Measurements from ENCODE around the gene METAP1. TPM values are rescaled to one million over a fixed set of nuclear protein-coding genes. Genes with fewer than 3 reads are reported as not detected.
"Not testable (repeated sequence)": the region's sequence is repeated elsewhere in the genome, so short reads cannot be mapped to it uniquely, and the experiment has no call there.

METAP1 gene
- total RNA-seq, 1 donor from 2014 or later: 39.7 TPM

DNA sequence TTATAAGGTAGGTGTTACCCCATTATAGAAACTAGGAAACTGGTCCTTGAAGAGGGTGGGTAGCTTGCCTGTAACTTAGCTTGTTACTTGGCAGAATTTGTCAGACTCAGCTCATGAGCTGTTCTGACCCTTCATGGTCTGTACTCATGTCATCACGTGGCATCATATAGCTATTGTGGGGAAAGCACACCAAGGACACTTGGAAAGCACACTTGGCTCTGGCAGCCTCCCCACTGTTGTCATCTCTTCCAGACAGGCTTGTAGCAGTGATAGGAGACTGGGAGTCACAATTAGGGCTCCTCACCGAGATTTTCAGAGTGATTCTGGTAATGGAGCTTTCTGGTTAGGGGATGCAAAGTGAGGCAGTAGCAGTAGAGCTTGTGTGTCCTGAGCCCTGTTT, 62.7 kb downstream of the METAP1 start:
- no peak for DNase-seq (ENCODE audit: low spot score)

DNA sequence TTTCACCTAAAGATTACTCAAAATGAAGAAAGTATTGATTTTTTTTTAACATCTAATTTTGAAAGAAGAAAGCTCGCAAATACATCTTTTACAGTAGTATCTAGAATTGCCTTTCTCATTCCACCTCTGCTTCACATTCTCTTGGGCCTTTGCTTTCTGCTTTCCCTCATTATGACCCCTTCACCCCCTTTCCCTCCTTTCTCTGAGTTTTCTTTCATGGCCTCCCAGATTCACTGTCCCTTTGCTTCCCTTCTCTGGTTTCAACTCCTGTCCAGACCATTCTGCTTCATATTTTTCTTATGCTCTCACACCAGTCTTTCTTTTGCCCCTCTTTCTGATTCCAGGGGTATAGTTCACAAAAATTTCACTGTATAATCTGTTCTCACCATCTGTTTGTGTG, 64.0 kb downstream of the METAP1 start:
- DNase-seq (ENCODE audit: low spot score): no peak

DNA sequence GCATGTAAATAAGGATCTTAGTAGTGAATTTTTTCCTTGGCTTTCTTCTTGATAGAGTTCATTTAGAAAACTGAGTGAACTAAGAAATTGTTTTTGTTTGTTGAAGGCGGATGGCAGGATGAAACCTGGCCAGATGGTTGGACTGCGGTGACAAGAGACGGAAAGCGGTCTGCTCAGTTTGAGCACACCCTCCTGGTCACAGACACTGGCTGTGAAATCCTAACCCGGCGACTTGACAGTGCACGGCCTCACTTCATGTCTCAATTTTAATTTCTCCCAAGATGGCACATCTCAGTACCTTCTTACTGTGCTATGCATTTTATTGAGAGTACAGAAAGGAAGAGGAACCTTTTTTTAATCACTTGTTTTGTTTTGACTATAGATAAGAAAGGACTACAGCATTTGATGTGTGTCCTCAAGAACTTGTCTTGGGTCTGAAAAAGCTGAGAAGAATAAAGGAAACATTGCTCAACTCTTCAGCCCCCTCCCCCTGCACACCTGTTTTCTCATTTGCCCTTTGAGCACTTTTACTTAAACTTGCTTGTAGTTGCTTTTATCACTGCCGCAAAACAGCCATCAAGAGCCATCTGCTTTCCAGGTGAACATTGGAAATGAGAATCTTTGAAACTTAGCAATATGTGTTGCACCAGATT, 65.7 kb downstream of the METAP1 start:
- DNase-seq (ENCODE audit: low spot score): no peak

DNA sequence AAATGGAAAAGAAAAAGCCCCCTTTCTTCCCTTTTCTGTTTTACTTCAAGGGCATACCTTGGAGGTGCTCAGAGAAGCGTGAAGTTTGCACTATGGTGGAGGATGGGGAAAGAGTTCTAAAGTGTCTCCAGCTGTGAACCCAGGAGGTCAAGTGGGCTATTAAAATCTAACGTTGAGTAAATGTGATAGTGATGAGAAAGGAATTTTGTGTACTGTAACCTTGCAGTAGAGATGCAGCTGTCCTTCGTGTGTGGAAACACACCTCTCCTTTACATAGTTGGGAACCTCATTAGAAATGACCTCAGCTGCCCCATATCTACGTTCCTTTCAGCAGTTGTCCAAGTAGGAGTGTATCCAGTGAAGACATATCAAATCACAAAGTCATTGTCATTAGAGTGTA, 66.6 kb downstream of the METAP1 start:
- no peak for DNase-seq (ENCODE audit: low spot score)

DNA sequence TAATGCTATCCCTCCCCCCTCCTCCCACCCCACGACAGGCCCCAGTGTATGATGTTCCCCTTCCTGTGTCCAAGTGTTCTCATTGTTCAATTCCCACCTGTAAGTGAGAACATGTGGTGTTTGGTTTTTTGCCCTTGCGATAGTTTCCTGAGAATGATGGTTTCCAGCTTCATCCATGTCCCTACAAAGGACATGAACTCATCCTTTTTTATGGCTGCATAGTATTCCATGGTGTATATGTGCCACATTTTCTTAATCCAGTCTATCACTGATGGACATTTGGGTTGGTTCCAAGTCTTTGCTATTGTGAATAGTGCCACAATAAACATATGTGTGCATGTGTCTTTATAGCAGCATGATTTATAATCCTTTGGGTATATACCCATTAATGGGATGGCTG, 70.0 kb downstream of the METAP1 start:
- not testable (repeated sequence) for DNase-seq (ENCODE audit: low spot score)

DNA sequence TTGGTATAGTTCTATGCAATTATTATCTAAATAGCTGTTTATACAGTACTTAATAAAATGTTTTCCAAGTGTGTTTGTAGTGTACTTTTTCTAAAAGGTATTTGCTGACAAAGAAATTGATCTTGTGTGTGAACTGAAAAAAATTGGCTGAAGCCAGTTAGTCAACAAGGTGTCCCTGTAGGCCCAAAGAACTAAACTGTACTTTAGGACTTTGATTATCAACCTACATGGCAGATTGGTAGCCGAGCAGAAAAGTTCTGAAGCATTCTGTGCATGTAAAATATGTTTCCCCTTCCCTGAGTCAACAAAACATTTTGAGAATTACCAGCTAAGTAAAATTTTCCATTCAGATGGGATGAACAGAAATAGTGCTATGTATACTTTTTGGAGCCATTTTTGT, 72.1 kb downstream of the METAP1 start:
- no peak for DNase-seq (ENCODE audit: low spot score)

DNA sequence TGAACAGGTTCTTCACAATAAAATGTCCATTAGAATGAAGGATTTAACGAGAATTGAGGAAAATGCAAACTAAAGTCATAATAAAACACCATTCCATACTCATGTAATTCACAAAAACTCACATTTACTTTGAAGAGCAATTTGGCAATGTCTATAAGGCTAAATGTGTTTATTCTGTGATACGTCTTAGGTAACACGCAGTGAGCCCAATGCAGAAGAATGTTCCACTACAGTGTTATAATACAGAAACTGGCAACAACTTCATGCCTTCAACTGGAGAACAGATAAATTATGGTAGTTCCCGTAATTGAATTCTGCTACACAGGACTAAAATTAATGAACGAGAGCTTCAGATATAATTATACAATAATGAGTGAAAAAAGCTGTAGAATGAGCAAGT, 75.6 kb downstream of the METAP1 start:
- DNase-seq (ENCODE audit: low spot score): no peak

DNA sequence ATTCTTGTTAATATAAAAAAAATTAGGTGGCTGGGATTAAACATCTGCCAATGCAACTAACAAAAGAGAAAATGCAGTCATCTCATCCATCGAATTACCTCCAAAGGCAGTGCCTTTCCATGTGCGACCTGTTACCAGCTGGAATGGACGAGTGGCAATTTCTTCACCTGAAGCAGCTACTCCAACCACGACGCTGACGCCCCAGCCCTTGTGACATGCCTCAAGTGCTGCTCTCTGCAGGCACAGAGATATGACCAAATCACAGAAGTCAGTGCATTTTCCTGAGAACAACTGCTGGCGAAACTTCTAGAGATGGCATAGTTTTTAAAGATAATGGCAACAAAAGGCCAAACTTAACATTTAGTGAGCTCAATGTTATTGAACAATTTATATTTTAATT, 79.3 kb downstream of the METAP1 start:
- DNase-seq (ENCODE audit: low spot score): no peak

DNA sequence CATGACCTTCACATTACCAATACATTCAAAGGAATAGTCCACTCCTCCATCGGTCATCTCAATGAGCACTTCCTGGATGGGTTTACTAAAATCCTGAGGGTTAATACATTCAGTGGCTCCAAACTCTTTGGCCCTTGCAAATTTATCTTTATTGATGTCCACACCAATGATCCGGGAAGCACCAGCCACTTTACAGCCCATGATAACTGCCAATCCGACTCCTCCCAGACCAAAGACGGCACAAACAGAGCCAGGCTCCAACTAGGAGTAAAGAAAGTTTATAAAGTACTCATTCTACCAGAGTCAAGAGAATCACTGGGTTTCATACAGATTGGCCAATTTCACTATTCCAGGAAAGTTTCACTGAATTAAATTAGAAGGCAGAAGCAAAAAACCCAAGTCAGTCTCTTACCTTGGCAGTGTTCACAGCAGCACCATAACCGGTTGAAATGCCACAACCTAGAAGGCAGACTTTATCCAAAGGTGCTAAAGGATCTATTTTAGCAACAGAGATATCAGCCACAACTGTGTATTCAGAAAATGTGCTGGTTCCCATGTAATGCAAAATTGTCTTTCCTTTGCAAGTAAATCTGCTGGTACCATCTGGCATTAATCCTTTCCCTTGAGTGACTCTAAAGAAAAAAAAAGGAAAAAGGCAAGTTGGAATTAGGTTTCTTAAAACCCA, 80.9 kb downstream of the METAP1 start:
- no peak for DNase-seq (ENCODE audit: low spot score)

DNA sequence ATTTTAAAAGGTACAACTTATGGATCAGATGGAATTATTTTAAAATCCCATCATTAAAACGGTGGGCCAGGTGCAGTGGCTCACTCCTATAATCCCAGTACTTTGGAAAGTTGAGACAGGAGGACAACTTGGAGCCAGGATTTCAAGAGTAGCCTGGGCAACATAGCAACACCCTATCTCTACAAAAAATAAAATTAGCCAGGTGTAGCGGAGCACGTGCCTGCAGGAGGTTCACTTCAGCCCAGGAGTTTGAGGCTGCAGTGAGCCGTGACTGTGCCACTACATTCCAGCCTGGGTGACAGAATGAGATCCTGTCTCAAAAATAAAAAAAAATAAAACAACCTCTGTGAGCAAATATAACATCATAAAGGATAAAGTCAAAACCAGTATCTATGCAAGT, 81.7 kb downstream of the METAP1 start:
- no peak for DNase-seq (ENCODE audit: low spot score)

DNA sequence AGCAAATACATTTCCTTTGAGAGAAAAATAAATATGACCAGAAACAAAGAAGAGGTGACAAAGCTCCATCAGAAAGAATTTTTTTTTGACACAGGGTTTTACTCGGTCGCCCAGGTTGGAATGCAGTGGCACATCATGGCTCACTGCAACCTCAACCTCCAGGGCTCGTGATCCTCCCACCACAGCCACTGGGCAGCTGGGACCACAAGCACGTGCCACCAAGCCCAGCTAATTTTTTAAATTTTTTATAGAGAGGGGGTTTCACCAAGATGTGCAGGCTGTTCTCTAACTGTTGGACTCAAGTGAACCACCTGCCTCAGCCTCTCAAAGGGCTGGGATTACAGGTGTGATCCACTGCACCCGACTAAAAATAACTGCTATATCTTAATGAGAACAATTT, 82.8 kb downstream of the METAP1 start:
- DNase-seq (ENCODE audit: low spot score): no peak

DNA sequence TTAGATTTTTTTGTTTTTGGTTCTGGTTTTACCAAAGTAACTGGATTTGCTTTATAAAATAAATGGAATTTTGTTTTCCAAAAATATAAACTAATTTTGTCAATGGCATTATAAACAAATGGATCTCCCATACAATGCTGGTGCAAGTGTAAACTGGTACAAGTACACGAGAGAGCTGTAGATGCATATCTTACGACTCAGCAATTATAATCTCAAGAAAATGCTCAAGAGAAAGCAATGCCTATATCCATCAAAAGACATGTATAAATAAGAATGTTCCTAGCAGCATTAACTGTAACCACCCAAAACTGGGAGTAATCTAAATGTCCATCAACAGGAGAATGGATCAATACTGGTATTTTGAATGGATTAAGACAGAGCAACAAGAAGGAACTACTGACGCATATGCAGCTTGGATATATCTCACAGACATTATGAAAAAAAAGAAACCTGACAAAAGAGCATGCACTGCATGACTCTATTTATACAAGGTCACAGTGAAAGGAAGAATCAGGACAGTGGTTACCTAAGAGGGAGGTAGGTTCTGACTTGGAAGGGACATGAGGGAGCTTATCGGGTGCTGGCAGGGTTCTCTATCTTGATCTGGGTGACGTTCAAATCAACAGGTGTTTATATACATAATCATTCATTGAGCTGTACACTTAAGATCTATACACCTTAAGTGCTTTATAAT, 83.6 kb downstream of the METAP1 start:
- DNase-seq (ENCODE audit: low spot score): no peak

DNA sequence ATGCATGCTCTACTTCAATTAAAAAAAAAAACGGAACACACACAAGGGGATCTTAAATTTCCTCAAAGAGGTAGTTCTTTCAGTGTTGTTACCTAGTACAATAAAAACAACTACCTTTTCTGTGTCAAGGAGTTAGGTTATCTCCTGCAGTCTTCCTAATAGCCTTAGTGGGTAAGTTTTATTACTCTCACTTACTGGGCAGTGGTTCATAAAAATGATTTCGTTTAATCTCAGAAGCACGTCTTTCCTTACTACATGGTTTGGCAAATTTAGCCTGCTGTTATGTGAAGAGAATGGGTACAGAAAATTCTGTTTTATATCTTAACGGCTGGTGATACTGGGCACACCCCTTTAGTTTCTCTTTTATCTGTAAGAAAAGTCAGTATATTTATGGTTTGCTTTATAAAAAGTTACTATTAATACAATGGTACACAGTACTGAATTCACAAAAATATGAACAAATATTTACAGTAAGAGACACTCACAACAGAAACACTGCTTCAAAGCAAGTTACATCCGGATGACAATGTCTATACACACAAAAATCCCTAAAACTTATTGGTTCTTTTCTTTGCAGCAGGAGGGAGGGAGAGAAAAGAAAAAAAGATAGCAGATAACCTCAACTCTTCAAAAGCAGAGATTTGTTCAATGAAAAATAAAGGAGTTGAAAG, 84.2 kb downstream of the METAP1 start:
- DNase-seq (ENCODE audit: low spot score): no peak

DNA sequence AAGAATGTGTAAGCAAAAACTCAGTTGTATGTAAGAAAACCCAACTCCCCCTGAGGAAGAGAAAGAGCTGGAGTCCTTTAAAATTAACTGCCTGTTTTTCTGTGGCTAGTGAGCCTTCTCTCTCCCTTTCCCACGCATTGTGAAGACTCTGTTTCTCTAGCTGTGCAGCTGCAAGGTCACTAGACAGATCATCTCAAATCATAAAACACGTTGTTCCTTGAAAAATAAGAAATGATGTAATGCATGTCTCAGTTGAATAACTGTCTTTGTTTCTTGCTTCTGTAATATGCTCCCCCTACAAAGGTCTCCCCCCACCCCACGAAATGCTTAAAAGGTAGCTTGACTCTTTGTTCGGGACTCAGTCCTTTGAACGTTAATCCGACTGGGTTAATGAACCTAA, 85.3 kb downstream of the METAP1 start:
- not testable (repeated sequence) for DNase-seq (ENCODE audit: low spot score)

DNA sequence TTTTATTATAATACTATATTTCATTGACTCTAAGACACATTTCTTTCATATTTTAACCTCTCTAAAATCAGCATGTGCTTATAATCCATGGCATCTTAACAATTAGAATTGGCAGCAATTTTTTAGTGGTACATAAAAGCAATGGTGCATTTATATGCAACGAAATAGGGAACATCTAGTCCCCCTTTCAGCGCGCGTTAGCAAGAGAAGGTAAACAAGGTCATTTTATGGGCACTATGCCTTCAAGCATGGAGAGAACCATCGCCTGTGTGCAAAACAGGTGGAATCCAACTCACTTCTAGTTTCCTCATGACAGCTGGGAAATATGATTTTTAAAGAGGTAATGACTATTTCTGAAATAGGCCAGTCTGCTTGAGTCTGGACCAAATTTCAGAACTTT, 86.7 kb downstream of the METAP1 start:
- no peak for DNase-seq (ENCODE audit: low spot score)

DNA sequence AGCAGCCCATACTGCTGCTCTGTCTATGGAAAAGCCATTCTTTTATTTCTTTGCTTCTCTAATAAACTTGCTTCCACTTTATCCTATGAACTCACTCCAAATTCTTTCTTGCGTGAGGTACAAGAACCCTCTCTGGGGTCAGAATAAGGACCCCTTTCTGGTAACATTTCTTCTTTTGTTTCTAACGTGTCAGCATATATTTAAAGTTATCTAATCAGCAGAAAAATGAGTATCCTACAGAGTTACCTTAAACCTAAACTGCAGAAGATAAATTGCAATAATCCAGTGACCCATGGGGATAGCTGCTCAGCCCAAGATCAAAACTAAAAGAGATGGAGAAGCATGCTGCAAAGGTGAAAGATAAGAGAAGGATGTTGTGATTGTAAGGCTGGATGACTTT, 89.1 kb downstream of the METAP1 start:
- DNase-seq (ENCODE audit: low spot score): no peak

DNA sequence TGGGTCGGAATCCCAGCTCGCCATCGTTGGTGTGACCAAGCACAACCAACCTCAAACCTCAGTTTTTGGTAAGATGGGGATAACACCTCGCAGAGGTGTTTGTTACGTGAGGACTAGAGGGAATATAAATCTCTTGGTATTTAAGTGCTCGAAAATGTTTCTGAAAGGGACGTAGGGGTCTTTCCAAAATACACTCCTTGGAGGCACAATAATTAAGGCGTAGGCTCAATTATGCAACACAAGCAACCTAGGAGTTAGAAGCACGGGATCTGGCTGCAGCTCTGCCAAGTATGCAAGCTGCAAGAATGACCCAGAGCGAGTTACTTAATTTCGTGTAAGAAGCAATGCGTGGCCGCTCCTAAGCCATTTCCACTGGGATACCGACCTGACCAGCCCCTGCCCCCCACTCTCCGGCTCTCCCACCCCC, 92.5 kb downstream of the METAP1 start:
- DNase-seq (ENCODE audit: low spot score): peak; percentile 76

DNA sequence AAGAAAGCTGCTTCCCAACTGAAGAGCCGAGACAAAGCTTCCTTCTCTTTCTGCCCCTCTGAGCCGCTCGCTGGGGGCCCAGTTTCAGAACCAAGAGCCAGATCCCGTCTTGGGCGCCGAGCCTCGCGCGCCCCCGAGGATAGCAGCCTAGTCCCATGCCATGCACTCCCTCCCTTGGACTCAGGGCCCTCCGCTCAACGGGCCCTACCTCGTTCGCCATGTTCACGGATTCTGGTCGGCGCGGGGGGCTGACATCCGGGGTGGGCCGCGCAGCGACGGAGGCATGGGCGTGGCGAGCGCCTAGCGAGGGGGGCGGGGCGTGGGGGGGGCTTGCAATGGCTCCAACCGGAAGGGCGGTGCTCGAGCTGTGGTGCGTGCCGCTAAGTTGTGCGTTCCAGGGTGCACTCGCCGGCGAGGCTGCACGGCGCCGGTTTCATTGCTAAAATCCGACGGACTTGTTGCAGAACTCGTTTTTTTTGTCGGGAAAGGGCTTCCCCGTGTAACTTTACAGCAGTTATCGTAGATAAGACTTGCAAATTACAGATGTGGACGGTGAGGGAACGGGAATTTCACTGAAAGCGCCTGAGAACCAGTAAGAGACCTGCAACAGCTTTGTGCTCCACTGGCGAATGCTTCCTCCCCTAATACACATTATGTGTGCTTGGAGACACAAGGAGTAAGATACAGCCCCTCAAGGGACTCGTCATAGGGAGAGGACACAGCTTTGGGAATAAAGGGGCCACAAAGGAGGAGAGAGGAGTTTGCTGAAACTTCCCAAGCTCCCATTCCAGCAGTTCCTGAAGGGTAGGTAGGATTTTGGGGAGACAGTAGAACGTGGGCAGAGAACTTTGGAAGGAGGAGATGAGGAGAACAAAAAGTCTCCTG, 93.2 kb downstream of the METAP1 start, which contains the start of gene ADH5:
TSS of gene ADH5 (minus strand) at position 308 of the 885 bp plus-strand sequence. CDS start at position 220, 88 bp downstream.
- peak; percentile 84 for DNase-seq (ENCODE audit: low spot score)

DNA sequence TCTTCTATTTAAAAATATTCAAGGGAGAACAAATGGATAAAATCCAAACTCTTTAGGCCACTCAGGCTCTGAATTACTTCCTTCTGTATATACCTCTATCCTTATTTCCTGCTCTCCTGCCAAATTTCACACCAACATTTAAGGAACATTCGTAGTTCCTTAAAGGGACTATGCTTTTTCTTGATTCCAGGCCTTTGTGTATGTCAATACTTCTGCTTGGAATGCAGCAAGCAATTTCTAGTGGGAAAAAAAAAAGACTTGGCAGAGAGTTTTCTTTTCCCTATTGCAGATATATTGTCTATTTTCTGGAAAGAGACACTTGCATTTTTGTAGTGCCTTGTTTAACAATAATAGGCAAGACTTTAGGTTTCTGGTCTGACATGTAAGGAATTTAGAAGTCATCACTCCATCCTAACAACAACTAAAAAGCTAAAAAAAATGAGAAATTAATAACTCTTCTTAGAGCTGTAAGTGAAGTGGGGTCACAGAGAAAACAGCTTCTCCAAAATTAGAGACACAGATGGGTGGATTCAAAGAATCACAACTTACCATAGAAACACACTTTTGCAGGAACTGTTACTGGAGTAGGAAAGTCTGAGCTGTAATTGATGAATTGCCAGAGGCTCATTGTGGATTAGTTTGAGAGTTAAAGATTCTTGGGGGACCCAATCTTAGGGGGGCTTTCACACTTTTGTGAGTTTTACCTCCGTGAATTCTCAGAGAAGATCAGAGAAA, 95.1 kb downstream of the METAP1 start:
- no peak for DNase-seq (ENCODE audit: low spot score)

DNA sequence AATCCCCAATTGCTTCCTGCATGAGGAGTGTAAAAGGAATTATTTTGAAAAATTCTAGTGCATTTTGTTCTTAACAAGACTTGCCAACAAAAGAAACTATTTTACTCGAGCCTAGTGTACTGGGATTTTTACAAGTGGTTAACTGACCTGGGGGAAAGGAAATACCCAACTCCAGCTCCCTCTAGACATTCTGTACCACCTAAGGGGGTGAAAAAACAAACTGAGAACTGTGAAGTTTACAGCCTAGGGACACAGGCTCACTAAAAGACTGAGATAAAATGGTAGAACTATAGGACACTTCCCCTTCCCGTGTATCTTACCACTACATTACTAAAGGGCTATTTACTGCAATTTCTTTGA, 95.7 kb downstream of the METAP1 start:
- no peak for DNase-seq (ENCODE audit: low spot score)

DNA sequence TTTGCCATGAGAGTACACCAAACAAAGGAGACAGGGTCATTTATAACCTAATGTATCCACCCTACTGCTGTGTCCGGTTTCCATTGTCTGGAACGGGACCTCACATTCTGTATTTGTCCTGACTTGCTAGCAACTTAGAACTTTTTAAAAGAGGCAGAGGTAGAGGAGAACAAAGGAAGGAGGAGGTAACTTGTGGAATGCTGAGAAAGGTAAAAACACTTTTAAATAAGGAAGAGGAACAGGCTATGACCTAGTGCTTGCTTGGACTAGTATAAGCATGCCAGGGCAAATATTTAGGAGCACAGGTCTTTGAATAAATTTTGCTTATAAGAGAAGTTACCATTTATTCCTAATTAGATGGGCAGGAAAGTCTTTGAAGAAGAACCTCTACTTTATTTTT, 96.3 kb downstream of the METAP1 start:
- not testable (repeated sequence) for DNase-seq (ENCODE audit: low spot score)
